NCI-H2029 treated with DMSO at 0.1 percent for 48 hours (cell line): Measurements from ENCODE around the gene AJM1.
A peak's percentile ranks its signal among the peaks of the same experiment; 100 is the strongest.
"Not testable (repeated sequence)": the region's sequence is repeated elsewhere in the genome, so short reads cannot be mapped to it uniquely, and the experiment has no call there.

Experiments used
- DNase-seq: peaks from one replicate; lab custom pipeline; 2025; lab: John Stamatoyannopoulos, UW

Gene AJM1

GRCh38 chr9:136856541-136857141 lies 14.4 kb downstream of the AJM1 start:
- DNase-seq, result no peak

- DNase-seq, result no peak
Measured at GRCh38 chr9:136857166-136857565, 14.9 kb downstream of the AJM1 start.

- DNase-seq, result no peak
Measured at GRCh38 chr9:136857581-136858412, 15.5 kb downstream of the AJM1 start.

- no peak for DNase-seq
Measured at GRCh38 chr9:136858452-136858843, 16.2 kb downstream of the AJM1 start.

- DNase-seq, result peak; percentile 77
Measured at GRCh38 chr9:136858844-136859757, 16.8 kb downstream of the AJM1 start.

- no peak for DNase-seq
Measured at GRCh38 chr9:136860529-136860928, 18.3 kb downstream of the AJM1 start.

GRCh38 chr9:136860933-136861873 lies 18.9 kb downstream of the AJM1 start:
- no peak for DNase-seq

GRCh38 chr9:136861874-136862457 lies 19.7 kb downstream of the AJM1 start:
- no peak for DNase-seq

GRCh38 chr9:136862849-136863622 lies 20.8 kb downstream of the AJM1 start:
- DNase-seq, result no peak

- DNase-seq, result no peak
Measured at GRCh38 chr9:136863623-136864273, 21.5 kb downstream of the AJM1 start.

- DNase-seq, result no peak
Measured at GRCh38 chr9:136865041-136865767, 22.9 kb downstream of the AJM1 start.

- no peak for DNase-seq
Measured at GRCh38 chr9:136865768-136866103, 23.5 kb downstream of the AJM1 start.

GRCh38 chr9:136866898-136867421 lies 24.7 kb downstream of the AJM1 start:
- DNase-seq, result not testable (repeated sequence)

GRCh38 chr9:136867480-136867879 lies 25.2 kb downstream of the AJM1 start:
- no peak for DNase-seq

GRCh38 chr9:136867917-136868316 lies 25.6 kb downstream of the AJM1 start:
- DNase-seq, result no peak

GRCh38 chr9:136868644-136869043 lies 26.4 kb downstream of the AJM1 start:
- DNase-seq, result no peak

- not testable (repeated sequence) for DNase-seq
Measured at GRCh38 chr9:136869611-136870010, 27.3 kb downstream of the AJM1 start.

GRCh38 chr9:136875155-136875554 lies 32.9 kb downstream of the AJM1 start:
- DNase-seq, result no peak

- DNase-seq, result no peak
Measured at GRCh38 chr9:136876476-136876875, 34.2 kb downstream of the AJM1 start.
